SK-N-MC (cell line): ENCODE data around the gene MSANTD2.

ENCODE experiments used
- EZH2 ChIP-seq: fragments of 200-600 bp; sonication (generic); IDR thresholded peaks from one replicate; pipeline ENCODE4 v1.6.1; 2017; ENCODE audit warnings: antibody characterized with exemption
- POLR2AphosphoS5 ChIP-seq: IDR thresholded peaks from 2 replicates; pipeline ENCODE4 v1.6.1; 2012; ENCODE audit warnings: mild to moderate bottlenecking, low read depth, low read length, borderline replicate concordance

DNA sequence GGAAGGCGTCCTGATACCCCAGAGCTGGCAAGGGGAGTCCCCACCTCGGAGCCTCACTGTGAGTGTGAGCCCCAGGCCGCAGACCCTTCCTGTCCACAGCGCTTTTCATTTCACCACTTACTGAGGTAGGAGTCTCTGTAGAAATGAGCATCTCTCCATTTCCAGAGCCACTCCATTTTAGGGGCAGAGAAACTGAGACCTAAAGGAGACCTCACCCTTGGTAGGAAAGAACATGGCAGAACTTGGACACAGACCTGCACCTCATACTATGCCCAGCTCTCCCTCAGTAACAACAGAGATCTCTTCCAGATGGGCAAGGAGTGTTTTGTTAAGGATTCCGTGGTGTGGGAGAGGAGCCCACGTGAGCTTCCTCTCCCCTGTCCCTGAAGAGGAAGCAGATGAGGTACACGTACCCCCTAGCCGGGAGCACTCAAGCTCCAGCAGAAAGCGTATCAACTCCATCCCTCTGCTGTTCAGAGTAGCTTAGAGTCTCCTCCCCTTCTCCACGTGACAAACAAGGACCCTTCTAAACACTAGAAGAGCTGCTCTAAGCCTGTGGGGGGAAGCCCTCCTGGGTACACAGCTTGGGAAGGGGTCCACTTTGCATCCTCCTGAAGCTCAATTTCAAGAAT is 47.6 kb downstream of the MSANTD2 start:
- TF ChIP-seq POLR2AphosphoS5 (no peak), EZH2 (no peak)
